ENCODE measurements around the gene VDR.

Gene VDR

DNA sequence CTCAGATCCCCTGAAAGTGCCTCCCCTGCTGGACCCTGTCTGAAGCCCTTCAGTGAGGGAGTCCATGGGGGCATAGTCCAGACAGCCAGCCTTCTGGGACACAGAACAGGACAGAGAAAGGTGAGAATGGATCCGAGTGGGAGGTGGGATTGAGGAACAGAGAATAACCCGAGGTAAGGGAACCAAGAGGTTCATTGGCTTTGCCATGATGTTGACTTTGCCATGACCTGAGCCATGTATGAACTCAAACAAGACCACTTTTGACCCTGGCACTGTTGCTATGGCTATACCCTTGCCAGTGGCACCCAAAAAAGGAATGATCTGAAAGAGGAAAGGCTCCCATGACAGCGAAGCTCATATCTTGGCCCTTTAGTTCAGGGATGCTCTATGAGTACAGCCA lies 22.6 kb upstream of the VDR start:
- DNase-seq = no peak

DNA sequence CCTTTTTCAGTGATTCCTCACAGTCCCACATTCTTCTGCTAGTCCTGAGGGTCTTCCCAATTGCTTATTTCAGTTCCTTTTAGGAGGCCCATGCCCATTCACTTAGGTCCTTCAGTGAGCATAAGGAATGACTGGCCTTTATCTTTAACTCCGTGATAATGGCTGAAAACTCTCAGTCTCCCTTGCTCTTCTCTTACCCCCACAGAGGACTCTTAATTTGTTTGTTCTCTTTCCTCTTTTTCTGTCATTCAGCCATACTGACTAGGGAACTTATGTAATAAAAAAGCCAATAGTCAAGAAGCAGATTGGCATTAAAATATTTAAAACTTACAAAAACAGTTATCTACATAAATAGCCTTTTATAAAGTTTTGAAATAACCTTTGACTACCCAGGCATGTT lies 17.1 kb upstream of the VDR start:
- DNase-seq = no peak

DNA sequence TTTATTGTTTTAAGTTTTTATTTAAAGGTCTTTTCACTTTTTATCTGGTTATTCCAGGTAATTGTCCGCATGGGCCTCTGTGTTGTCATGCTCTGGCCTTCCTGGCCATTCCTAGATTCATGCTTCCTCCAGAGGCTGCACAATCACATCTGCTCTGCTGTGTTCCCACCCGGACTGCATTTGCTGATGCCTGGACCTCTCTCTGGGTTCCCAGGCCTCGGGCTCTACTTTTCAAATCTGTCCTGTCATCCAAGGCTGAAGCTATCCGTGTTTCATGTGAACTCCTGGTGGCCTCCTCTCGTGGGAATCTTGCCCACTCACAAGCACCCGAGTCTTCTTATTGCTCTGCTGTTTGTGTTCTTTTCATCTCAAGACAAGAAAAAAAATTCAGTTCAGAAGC lies 16.1 kb upstream of the VDR start:
- no peak for DNase-seq

DNA sequence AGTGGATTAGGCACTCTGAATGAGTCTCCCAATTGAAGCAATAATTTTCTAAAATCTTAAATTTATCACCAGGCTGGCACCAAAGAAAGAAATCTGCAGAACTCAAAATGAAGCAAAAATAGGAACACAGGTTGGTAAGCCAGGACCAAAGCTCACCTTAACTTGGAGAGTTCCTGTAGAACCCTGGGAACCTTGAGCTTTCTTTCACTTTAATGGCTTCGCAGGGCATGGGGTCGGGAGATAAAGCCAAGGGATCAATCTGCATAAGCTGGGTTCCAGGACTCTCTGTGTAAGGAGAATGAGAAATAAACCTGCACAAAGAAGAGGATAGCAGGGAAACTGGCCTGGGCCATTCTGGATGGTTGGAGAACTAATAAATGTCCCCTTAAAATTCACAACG lies 8.3 kb upstream of the VDR start:
- DNase-seq = no peak

DNA sequence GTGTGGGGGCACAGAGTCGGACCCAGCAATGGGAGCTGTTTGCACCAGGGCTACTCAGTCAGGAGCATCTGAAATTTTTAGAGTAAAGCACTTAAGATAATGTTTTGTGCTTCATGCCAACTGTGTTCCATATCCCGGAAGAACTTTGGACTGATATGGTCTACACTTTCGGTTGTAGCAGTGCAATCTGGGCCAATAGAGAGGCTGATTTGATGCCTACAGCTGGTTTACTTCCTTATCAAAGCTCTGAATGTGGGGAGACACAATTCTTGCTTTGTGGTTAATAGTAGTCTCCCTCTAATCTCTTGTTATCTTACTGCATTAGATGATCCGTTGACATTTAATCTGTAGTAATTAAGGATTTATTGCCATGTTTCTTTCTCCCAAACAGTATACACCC lies 7.8 kb upstream of the VDR start:
- no peak for DNase-seq

DNA sequence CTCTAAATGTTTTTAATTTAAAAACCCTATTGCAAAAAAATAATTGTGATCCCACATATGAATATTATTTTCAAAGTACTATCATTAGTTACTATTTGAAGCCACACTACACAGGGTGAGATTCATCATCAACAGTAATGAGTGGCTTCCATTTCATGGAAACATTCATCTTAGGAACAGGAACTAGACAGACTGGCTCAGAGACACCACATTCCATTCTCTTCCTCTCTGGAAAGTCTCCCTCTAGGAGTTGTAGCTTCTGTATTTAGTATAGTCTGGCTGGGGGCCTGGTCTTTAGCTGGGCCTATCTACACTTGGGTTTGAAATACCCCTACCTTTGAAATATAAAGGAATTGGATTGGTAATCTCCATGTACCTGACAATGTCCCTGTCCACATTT lies 6.2 kb upstream of the VDR start:
- no peak for DNase-seq

DNA sequence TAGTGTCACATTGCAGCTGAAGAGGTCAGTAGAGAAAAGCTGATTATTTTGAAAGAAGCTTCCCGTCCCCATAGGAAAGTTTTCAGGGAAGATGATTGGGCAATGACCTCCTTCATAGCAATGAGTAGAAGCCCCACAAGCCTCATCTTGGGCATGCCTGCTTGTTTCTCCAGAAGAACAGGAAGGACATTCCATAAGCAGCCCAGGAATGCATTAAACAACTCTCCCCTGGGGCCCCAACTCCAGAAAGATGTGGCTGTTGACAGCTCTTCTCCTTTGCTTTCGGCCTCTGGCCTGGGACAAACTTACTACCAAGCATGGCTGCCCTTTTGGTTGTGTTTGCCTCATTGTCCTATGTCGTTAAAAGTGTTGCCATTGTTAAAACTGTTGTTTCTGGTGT lies 5.7 kb upstream of the VDR start:
- DNase-seq = no peak

DNA sequence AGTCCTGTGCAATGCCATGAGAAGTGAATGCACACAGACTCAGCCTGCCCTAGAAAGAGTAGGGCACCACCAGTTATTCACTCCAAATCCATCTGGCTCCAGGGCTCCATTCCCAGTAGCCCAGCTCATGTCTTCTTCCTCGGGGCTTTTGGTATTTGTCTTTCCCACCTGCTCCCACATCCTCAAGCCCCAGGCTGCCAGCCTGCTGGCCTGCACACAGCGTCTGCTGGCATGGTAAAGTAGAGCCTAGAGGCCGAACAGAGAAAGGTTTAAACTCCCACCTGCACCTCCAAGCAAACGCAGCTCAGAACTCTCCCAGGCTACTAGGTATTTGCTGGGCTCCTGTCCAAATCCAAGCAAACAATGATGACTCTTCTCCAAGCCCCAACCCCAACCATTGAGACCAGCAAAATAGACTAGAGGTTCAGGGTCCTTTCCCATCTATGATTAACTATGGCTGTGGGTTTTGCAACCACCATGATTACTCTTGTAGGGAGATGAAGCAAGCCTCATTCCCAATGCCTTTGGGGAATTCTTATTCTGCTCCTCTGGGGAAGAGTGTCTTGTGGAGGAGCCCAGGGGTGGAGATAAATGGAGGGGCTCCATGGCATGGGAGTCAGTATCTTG lies 5.2 kb upstream of the VDR start:
- DNase-seq = no peak

DNA sequence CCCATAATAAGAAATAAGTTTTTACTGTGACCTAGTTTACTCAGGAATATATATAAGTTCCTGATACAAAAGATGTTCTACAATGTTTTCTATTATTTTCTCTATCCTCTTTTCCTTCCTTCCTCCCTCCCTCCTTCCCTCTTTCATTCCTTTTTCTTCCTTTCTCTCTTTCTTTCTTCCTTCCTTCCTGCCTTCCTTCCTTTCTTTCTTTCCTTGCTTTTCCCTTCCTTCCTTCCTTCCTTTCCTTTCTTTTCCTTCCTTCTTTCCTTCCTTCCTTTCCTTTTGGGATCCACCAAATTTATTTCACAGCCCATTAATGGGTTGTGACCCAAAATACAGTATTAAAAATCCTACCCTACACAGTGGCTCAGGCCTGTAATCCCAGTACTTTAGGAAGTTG lies 3.9 kb upstream of the VDR start:
- no peak for DNase-seq

DNA sequence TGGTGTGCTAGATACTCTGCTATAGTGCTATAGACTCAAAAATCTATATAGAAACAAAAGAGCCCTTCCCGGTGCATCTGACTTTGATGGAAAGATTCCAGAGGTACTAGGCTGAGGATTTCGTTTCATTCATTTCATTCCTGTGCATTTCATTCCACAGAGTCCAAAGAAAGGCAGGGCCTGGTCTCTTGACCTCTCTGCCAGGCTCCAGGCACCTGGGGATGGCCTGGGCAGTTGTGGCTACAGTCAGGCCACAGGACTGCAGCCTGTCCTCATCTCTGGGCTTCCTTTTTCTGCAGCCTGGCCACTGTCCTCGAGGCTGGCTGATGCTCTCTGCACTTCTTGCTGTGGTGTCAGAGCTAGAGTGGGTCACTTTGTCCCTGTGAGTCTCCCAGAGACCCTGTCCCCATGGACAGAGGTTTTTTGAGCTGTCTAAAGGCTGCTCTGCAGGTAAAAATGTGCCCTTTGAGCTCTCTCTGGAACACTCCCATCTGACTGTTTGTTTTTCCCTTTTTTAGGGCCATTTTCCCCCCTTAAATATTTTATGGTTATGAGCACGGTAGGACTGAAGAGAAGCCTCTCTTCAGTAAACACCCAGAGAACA lies 3.2 kb upstream of the VDR start:
- DNase-seq = no peak

DNA sequence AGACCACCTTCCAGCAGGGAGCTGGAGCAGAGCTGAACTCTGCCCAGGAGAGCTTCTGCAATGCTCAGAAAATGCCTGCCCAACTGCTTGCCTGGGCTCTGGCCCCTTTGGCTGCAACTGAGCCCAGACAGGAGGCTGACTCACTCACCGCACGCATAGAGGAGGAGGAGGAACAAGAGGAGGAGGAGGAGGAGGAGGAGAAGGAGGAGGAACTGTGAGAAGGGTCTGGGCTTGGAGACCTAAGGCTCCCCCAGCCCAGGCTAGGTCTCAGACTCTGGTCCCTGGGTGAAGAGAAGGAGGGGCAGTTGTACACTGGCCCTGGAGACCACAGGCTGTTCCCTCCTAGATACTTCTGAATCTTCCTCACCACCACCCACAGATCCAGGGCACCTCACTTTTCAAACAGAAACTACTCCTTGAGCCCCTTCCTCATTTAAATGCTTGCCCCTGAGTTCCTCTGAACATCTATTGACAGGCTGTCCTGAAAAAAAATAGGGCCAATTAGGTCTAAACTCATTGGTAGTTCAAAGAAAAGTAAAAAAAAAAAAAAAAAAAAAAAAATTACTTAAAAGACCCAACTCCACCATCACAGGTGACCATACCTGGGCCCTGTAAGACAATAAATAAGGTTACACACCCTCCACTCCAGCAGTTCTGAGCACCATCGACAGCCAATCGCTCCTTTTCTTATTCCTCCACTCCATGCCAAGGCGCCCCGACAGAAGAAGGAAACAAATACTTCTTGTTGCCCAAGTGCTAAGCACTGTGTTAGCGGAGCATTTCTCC lies 674 bp downstream of the VDR start:
- no peak for DNase-seq

DNA sequence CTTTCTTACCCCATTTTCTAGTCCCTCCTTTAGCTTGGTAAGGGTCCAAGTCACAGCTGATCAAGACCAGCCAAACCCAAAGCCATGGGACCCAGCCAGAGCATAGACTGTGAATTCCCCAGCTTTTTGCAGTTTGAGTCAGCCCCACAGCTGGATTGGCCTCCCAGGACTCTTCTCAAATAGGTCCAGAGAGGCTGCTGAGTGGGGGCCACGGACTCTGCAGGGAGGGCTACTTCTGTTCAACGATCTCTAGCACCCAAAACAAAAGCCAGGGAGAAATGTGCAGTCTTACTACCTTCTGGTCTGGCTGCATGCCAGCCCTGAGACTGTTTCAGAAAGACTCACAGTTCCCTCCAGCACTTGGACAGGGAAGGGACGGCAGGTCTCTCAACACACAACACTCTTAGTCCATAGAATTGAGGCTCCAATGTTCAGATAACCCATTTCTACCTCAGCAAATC lies 1.6 kb downstream of the VDR start:
- no peak for DNase-seq

DNA sequence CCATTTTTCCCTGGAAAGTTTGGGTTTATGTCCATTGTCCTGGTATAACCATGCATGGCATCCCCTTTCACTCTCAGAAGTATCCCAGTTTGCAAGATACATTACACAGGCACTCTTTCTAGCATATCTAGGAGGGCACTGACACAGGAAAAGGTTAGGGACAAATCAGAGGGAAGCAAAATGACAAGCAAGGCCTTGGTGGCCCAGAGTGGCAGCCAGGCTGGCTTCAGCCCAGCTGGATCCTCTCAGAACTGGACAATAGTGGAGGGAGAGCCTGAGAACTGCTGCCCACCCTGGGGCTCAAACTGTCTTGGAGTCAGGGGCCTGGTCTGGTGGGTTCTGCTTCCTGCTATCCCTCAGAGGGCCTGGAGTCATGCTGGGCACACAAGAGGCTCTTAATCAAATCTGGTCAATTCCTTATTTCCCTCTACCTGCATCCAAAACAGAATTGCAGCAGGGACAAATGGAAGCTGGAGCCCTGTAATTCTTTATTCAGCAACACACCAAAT lies 2.6 kb downstream of the VDR start:
- DNase-seq = no peak

DNA sequence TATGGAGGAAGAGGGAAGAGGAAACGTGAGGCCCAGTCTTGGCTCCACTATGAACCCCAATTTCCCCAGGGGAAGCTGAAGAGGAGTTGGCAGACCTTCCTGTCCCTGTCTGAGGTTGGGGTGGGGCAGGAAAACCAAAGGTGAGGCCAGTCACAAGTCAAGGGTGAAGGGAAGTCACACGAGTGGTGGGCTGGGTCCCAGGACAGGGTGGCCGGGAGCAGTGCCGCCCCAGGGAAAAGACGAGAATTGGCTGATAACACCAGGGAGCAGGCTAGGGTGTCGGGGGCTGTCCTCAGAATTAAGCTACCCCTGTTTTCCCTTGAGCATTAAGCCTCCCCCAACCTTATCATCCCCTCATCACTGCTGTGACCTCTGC lies 3.1 kb downstream of the VDR start:
- no peak for DNase-seq

DNA sequence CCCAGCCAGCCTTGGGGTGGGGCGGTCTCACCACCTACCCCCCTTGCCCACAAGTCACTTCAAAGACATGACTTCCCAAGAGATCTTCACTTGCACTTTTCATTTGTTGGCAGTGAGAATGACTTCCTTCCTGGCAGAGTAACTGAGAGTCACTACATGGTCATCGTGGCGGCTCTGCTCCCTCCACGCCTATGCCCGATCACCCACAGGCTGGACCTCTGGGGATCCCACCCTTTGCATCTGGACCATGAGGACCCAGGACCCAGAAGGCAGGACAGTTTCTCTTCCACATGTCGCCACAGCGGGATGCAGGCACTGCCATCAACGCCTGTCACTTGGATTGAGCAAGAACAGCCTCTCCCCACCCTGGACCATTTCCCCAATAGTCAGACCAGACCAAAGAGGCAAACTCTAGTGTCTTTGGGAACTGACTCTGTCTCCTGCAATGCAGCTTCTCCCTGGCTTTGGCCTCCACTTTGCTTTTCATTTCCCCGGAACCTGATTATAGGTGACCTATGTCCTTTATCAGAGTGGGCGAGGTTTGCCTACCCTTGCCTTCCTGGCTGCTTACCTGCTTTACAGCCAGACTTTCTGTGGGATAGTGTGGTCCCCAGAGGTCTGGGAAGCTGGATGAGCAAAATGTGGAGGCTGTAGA lies 3.6 kb downstream of the VDR start:
- DNase-seq = no peak

DNA sequence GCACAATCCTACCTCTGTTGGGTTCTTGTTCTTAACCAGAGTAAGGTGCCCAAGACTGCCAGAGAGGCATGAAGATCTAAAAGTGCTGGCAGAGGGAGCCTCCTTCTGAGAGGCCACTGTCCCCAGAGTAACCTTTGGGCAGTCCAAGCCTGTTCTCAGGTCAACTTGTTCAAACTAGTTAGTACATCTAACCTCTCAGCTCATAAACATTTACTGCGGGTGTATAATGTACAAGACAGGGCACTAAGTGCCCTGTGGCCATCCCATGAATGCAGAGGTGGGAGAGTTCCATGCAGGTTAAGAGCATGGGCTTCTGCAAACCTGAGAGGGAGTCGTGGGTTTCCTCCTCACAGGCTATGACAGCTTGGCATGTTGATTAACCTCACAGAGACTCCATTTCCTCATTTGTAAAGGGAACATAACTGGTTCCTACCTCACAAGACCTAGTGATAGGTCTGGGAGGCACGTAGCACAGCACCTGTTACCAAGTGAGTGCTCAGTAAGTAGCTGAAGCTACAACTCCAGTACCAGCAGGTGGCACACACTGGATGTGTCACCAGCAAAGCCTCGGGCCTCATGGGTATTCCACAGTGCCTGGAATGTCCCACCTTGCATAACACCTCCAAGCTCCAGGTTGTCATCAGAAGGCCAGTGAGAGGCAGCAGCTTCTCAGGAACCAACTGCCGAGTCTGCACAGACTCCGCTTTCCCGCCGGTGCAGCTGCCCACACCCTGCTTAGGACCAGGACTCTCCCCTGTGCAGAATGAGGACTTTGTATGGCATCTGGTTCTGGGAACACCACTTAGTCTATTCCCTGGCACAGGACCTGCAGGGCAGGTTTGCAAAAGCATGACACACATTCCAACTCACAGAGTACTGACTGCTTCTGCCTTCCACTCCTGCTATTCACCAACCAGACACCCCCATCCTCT lies 4.4 kb downstream of the VDR start:
- no peak for DNase-seq

DNA sequence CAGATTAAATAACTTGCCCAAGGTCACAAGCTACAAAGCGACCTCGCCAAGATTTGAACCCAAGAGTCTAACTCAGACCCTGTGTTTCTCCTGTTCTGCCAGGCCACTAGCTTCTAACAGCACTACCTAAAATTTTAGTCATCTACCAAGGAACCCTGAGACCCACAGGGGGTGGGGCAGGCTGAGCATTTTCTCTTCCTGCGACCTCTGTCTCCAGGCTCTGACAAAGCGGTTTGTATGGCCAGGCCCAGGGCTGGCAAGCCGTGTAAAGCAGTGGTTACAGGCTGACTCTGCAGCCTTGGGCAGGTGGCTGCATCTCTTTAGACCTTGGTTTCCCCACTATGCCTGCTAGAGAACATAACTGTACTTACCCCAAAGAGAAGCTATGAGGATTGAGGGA lies 5.3 kb downstream of the VDR start:
- DNase-seq = no peak

DNA sequence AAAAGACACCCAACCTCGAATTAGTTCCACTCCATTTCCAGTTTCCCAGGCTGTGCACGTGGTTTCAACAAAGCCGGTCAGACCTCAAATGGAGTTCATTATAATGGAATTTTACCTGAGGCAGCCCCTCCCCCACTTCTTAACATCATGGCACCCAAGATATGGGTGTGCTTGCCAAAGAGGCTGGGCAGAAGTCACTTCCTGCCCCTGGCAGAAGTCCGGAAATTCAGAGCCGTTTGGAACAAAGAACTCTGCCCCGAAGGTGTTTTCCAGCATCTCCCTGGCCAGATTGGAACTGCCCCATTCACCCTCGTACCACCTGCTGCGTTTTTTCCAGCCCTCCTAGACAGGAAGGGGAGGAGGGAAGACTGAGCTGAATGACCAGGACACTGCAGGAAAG lies 8.2 kb downstream of the VDR start:
- DNase-seq = no peak

DNA sequence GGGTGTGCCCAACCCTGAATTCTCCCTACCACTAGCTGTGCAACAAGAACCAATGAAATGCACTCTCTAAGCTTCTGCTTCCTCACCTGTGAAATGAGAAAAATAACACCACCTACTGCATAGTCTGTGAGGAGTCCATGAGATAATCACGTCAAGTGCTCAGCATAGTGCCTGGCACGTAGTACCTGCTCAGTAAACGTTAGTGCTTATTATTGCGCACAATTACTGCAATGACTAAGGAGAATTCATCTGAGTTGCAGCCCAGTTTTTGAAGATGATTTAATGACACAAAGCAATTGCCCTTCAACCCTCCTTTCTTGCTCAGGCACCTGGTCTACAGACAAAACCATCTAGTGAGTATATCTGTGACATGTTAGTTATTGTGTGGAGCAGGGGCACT lies 8.8 kb downstream of the VDR start:
- DNase-seq = no peak

DNA sequence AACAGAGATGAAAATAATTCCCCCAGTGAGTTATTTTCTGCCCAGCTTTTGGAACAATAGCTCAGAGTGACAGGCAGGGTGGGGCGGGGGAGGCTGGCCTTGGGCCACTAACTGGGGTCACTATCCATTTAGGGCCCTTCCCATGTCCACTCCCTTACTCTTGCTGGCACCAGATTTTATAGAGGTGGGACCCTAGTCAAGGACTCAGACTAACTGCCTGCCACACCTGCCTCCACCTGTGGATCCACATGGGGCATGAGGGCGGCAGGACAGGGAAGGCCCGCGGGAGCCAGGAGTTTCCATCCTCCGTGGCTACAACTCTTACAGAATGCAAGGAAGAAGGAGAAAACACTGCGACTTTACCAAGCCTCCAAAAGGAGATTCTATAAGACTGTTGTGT lies 10.1 kb downstream of the VDR start:
- DNase-seq = no peak

DNA sequence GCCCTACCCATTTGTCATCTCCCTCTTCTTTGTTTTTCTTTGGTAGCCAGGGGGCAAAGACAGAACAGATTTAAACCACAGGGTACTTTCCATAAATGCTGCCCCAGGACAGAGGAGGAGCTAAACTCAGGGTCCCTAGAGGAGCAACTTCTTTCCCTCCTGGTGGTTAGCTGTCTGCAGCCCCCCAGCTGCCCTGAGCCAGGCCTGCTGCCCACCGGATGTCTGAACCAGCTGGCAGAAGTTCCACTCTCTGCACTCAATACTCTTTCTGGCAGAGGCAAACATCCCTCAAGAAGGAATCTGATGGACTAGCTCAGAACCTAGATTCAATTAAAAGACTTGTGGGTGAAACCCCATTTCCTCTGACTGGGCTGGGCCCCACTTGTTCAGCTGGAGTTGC lies 10.7 kb downstream of the VDR start:
- no peak for DNase-seq

DNA sequence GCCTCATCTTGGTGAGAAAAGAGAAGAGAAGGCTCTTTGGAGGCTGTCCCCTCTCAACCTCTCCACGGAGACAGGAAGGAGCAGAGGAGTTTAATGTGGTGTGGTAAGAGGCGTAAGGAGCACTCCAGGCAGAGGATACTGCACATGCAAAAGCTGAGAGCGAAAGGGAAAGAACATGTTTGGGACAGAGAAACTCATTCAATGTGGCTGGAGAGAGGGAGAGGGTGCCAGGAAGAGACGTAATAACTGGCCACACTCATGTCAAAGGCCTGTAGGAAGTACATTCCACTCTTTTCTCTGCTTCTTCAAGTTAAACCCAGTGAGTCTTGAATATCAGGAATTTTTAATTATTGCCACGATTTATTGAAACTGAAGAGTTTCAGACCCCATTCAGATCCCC lies 12.0 kb downstream of the VDR start:
- DNase-seq = no peak

DNA sequence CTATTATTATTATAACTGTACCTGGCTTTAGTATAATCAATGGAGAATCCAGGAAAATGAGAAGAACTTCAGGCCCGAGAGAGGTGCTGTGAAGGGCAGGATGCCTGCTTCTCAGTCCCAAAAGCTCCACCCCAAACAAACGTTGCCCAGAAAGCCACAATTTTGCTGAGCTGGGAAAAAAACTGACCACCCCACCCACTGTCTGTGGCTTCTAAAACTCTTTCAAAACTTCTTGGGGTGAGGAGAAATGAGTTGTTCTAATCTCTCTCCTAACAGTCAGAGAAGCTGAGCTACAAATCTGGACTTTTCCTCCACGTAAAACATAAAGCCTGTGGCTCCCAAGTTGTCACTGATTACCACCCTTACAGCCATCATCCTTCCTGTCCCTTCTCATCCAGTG lies 13.4 kb downstream of the VDR start:
- DNase-seq = no peak

All from NK-92 treated with Interleukin-12 subunit alpha and Interleukin-12 subunit beta, amount 100 ng/mL, for 24 hours (cell line).